K562 (cell line): ENCODE measurements around the gene NASP. TPM values are rescaled to one million over a fixed set of nuclear protein-coding genes. Genes with fewer than 3 reads are reported as not detected.

ENCODE experiments used
- ARID3B ChIP-seq: fragments of 250-450 bp; sonication (Bioruptor Pico); IDR thresholded peaks from 2 replicates; pipeline ENCODE4 v1.4.0; 2020; ENCODE audit warnings: borderline replicate concordance
- BRCA1 ChIP-seq, 2 experiments: fragments of 450-650 bp in 1 of 2; sonication (generic) in 1 of 2; formaldehyde crosslinking in 1 of 2; IDR thresholded peaks; 2 replicates each; pipeline versions ENCODE4 v1.5.0 to v1.6.1; 2017 to 2020; ENCODE audit warnings: mild to moderate bottlenecking in 1 of 2, missing genetic modification reagents in 1 of 2
- CLOCK ChIP-seq: fragments of 250-450 bp; sonication (Bioruptor Pico); IDR thresholded peaks from 2 replicates; pipeline ENCODE4 v1.4.0; 2020; ENCODE audit warnings: mild to moderate bottlenecking, moderate library complexity, borderline replicate concordance
- CXXC5 ChIP-seq: fragments of 250-450 bp; sonication (Bioruptor Pico); IDR thresholded peaks from 2 replicates; pipeline ENCODE4 v1.8.0; 2022; ENCODE audit warnings: inconsistent platforms, mild to moderate bottlenecking, moderate library complexity
- E2F6 ChIP-seq, 2 experiments: IDR thresholded peaks; 2 replicates each; pipeline ENCODE4 v1.6.1; 2011; ENCODE audit warnings: borderline replicate concordance in 1 of 2, control low read depth in 1 of 2, low read depth in 1 of 2, low read length in 1 of 2, mild to moderate bottlenecking in 1 of 2, mixed read lengths in 1 of 2, moderate library complexity in 1 of 2; ENCODE audit not compliant: insufficient read depth in 1 of 2, insufficient read length in 1 of 2, poor library complexity in 1 of 2, severe bottlenecking in 1 of 2; ENCODE audit errors: extremely low read depth in 1 of 2
- ESRRA ChIP-seq: fragments of 450-650 bp; IDR thresholded peaks from 2 replicates; pipeline ENCODE4 v1.6.1; 2014; ENCODE audit warnings: low read depth, mild to moderate bottlenecking, moderate library complexity, borderline replicate concordance
- FOXJ3 ChIP-seq: sonication (generic); formaldehyde crosslinking; IDR thresholded peaks from 2 replicates; pipeline ENCODE4 v1.4.0; 2020; ENCODE audit warnings: mild to moderate bottlenecking, missing genetic modification reagents
- GMEB1 ChIP-seq: fragments of 250-450 bp; sonication (Bioruptor Pico); IDR thresholded peaks from 2 replicates; pipeline ENCODE4 v1.4.0; 2020; ENCODE audit warnings: mild to moderate bottlenecking
- HLTF ChIP-seq: fragments of 450-650 bp; IDR thresholded peaks from 2 replicates; pipeline ENCODE4 v1.6.1; 2016
- ILF3 ChIP-seq: fragments of 450-650 bp; IDR thresholded peaks from 2 replicates; pipeline ENCODE4 v1.6.1; 2018; ENCODE audit warnings: antibody characterized with exemption, mild to moderate bottlenecking, moderate library complexity, borderline replicate concordance
- MEF2A ChIP-seq: IDR thresholded peaks from 2 replicates; pipeline ENCODE4 v1.6.1; 2011; ENCODE audit warnings: low read depth, mild to moderate bottlenecking, low read length, moderate library complexity; ENCODE audit not compliant: control insufficient read depth
- MXI1 ChIP-seq: IDR thresholded peaks from 2 replicates; pipeline ENCODE4 v1.6.1; 2011; ENCODE audit warnings: low read depth, mild to moderate bottlenecking, improper control_type of control experiment, low read length
- NCOA4 ChIP-seq: fragments of 450-650 bp; IDR thresholded peaks from 2 replicates; pipeline ENCODE4 v1.6.1; 2018; ENCODE audit warnings: mild to moderate bottlenecking; ENCODE audit not compliant: partially characterized antibody
- SIN3B ChIP-seq: fragments of 450-650 bp; IDR thresholded peaks from 2 replicates; pipeline ENCODE4 v1.6.1; 2017; ENCODE audit warnings: low read depth, mild to moderate bottlenecking, moderate library complexity
- TAF15 ChIP-seq: fragments of 200-400 bp; formaldehyde crosslinking; IDR thresholded peaks from 2 replicates; pipeline ENCODE4 v1.6.1; 2017; ENCODE audit warnings: mild to moderate bottlenecking, low read depth, low read length, moderate library complexity
- TAF9B ChIP-seq: fragments of 450-650 bp; IDR thresholded peaks from 2 replicates; pipeline ENCODE4 v1.6.1; 2018; ENCODE audit warnings: mild to moderate bottlenecking; ENCODE audit not compliant: partially characterized antibody
- TRIM24 ChIP-seq, 2 experiments: fragments of 450-650 bp; IDR thresholded peaks; 2 replicates each; pipeline ENCODE4 v1.6.1; 2016
- ZFP36 ChIP-seq: fragments of 150-350 bp; IDR thresholded peaks from 2 replicates; pipeline ENCODE4 v1.6.1; 2018; ENCODE audit warnings: low read length, low read depth; ENCODE audit not compliant: partially characterized antibody
- ZNF444 ChIP-seq: fragments of 250-450 bp; sonication (Bioruptor Pico); IDR thresholded peaks from 2 replicates; pipeline ENCODE4 v1.4.0; 2020; ENCODE audit warnings: mild to moderate bottlenecking, moderate library complexity
- polyA plus RNA-seq, 8 experiments: library from polyadenylated mRNA; depleted of rRNA in 4 of 8; stranded (reverse) in 5 of 8; unstranded in 3 of 8; fragments of >200 nt; fragmentation: Nextera tagmentation in 2 of 8; fragmentation: Illumina TruSeq in 1 of 8; extraction: Ambion mirVana in 2 of 8; extraction: Trizol in 1 of 8; gene quantifications; 2 replicates each; pipeline versions ENCODE4 v1.2.1 to v1.2.3, GENCODE V29; 2011 to 2014; ENCODE audit warnings: inconsistent platforms in 1 of 8, missing spikeins in 1 of 8
- total RNA-seq, 7 experiments: library from RNA; depleted of rRNA in 6 of 7; stranded (reverse); fragments of >200 nt in 6 of 7; fragmentation: Illumina TruSeq in 2 of 7; extraction: Trizol in 2 of 7; gene quantifications; 2 replicates each; pipeline versions ENCODE4 v1.2.1 to v1.2.3, GENCODE V29; 2011 to 2021; ENCODE audit warnings: low replicate concordance in 1 of 7

NASP gene
- total and polyA plus RNA-seq, 9 of the 15 experiments (the other 6 are each of a cell fraction or from before 2014, with no cell fraction given), result 199 to 578 (median 419) TPM

- TF ChIP-seq ARID3B (CRISPR knock-in tag) (no peak), TAF9B (peak; percentile 80), SIN3B (peak; percentile 51; the same call in 1 of the 2 replicates), ZNF444 (CRISPR knock-in tag) (no peak), E2F6 (IDR thresholded peaks at IDR 0.05; ENCODE audit: borderline replicate concordance in 1 of 2, extremely low read depth in 1 of 2, insufficient read depth in 1 of 2, insufficient read length in 1 of 2, low read depth in 1 of 2, low read length in 1 of 2, poor library complexity in 1 of 2, severe bottlenecking in 1 of 2) (peak; percentile 98 to 99), ZFP36 (peak; percentile 37), MXI1 (peak; percentile 97), TAF15 (no peak), ESRRA (peak; percentile 60; the same call in 1 of the 2 replicates), HLTF (peak; percentile 21; the same call in 1 of the 2 replicates), CXXC5 (CRISPR knock-in tag) (peak; percentile 82), GMEB1 (CRISPR knock-in tag) (peak; percentile 16; the same call in 1 of the 2 replicates), FOXJ3 (CRISPR knock-in tag) (no peak), CLOCK (no peak), BRCA1 (IDR thresholded peaks at IDR 0.05) (no peak), BRCA1 (CRISPR knock-in tag; IDR thresholded peaks at IDR 0.05) (no peak), MEF2A (no peak), NCOA4 (no peak), TRIM24 (IDR thresholded peaks at IDR 0.05) (0 out of 4 replicates have a peak, but pooled peaks of 1 of the 2 experiments have one; percentile 15), ILF3 (0 out of 2 replicates have a peak, but pooled peaks have one; percentile 50)
Observed at GRCh38 chr1:45550401-45551351, 33.2 kb upstream of the NASP start, which contains the start of gene AKR1A1 (continued).
